MM.1S (cell line): ENCODE results near the gene DENND1A.

ENCODE experiments used
- DNase-seq: peaks from one replicate; pipeline ENCODE4 v3.0.0-alpha.2; 2015
- H2AFZ ChIP-seq: fragments of 300-600 bp; sonication (generic); 2 replicates; pipeline ENCODE4 v1.6.0; 2016; ENCODE audit warnings: antibody characterized with exemption, low read length
- H3F3A ChIP-seq: fragments of 300-600 bp; sonication (generic); 2 replicates; pipeline ENCODE4 v1.6.1; 2016; ENCODE audit warnings: mild to moderate bottlenecking, antibody characterized with exemption, low read length, moderate library complexity, mixed read lengths; ENCODE audit not compliant: insufficient read depth
- H3K27ac ChIP-seq: fragments of 300-600 bp; sonication (generic); 2 replicates; pipeline ENCODE4 v1.5.1; 2016; ENCODE audit warnings: mild to moderate bottlenecking, low read length
- H3K27me3 ChIP-seq: fragments of 300-600 bp; sonication (generic); replicated peaks from 2 replicates; pipeline ENCODE4 v1.6.0; 2016; ENCODE audit warnings: low read length; ENCODE audit not compliant: insufficient read depth
- H3K36me3 ChIP-seq: fragments of 300-600 bp; sonication (generic); replicated peaks from 2 replicates; pipeline ENCODE4 v1.6.1; 2016; ENCODE audit warnings: mild to moderate bottlenecking, low read length, mixed read lengths; ENCODE audit not compliant: insufficient read depth
- H3K4me1 ChIP-seq: fragments of 300-600 bp; sonication (generic); 2 replicates; pipeline ENCODE4 v1.6.1; 2016; ENCODE audit warnings: low read length, mixed read lengths
- H3K4me2 ChIP-seq: fragments of 300-600 bp; sonication (generic); 2 replicates; pipeline ENCODE4 v1.6.0; 2016; ENCODE audit warnings: low read depth, low read length
- H3K4me3 ChIP-seq: fragments of 300-600 bp; sonication (generic); 2 replicates; pipeline ENCODE4 v1.5.1; 2016; ENCODE audit warnings: low read length, mixed read lengths
- H3K79me2 ChIP-seq: fragments of 300-600 bp; sonication (generic); 2 replicates; pipeline ENCODE4 v1.6.1; 2016; ENCODE audit warnings: mixed run types, low read length, mixed read lengths
- H3K9ac ChIP-seq: fragments of 300-600 bp; sonication (generic); 2 replicates; pipeline ENCODE4 v1.6.1; 2016; ENCODE audit warnings: low read length, mixed read lengths
- H3K9me2 ChIP-seq: fragments of 300-600 bp; sonication (generic); replicated peaks from 2 replicates; pipeline ENCODE4 v1.6.1; 2016; ENCODE audit warnings: mild to moderate bottlenecking, low read length, mixed read lengths; ENCODE audit not compliant: insufficient read depth
- H3K9me3 ChIP-seq: fragments of 300-600 bp; sonication (generic); replicated peaks from 2 replicates; pipeline ENCODE4 v1.6.1; 2016; ENCODE audit warnings: mild to moderate bottlenecking, low read length, mixed read lengths; ENCODE audit not compliant: insufficient read depth
- H4K20me1 ChIP-seq: fragments of 300-600 bp; sonication (generic); 2 replicates; pipeline ENCODE4 v1.6.1; 2016; ENCODE audit warnings: mild to moderate bottlenecking, low read length, moderate library complexity, mixed read lengths; ENCODE audit not compliant: insufficient read depth
- CTCF ChIP-seq: fragments of 300-600 bp; sonication (generic); IDR thresholded peaks from 2 replicates; pipeline ENCODE4 v1.5.1; 2016; ENCODE audit warnings: antibody characterized with exemption, low read length, mixed read lengths
- EZH2 ChIP-seq: fragments of 300-600 bp; sonication (generic); optimal IDR thresholded peaks from 2 replicates; pipeline ENCODE3; 2017; ENCODE audit warnings: low read depth, mild to moderate bottlenecking, antibody characterized with exemption, low read length, mixed read lengths
- EZH2phosphoT487 ChIP-seq: fragments of 300-600 bp; sonication (generic); IDR thresholded peaks from 2 replicates; pipeline ENCODE4 v1.6.1; 2018; ENCODE audit warnings: antibody characterized with exemption, low read length

The DENND1A gene

GRCh38 chr9:123775289-123776284, 154.3 kb downstream of the DENND1A start:
- DNase-seq, result no peak
- Histone ChIP-seq H3K4me1 (no peaks in the 10 kb centered on the region), H3K4me3 (no peak overlapping the region), H3K4me2 (no peak overlapping the region), H3K9me3 (no peaks in the 10 kb centered on the region), H4K20me1 (no peaks in the 10 kb centered on the region), H3K9ac (no peak overlapping the region), H2AFZ (no peak overlapping the region), H3K27me3 (no peaks in the 10 kb centered on the region), H3F3A (no peaks in the 10 kb centered on the region), H3K9me2 (no peaks in the 10 kb centered on the region), H3K36me3 (no peaks in the 10 kb centered on the region), H3K27ac (no peak overlapping the region), H3K79me2 (no peaks in the 10 kb centered on the region)
- TF ChIP-seq EZH2, result no peak
- TF ChIP-seq CTCF, result no peak
- no peak for TF ChIP-seq EZH2phosphoT487

GRCh38 chr9:123773783-123774182, 156.1 kb downstream of the DENND1A start:
- H3K9me2 ChIP-seq, result no peaks in the 10 kb centered on the region
- TF ChIP-seq EZH2 (no peak), CTCF (no peak), EZH2phosphoT487 (no peak)
- H3F3A ChIP-seq, result no peaks in the 10 kb centered on the region
- no peaks in the 10 kb centered on the region for H4K20me1 ChIP-seq
- H3K79me2 ChIP-seq, result no peaks in the 10 kb centered on the region
- H3K9ac ChIP-seq, result no peak overlapping the region
- no peak overlapping the region for H2AFZ ChIP-seq
- H3K27me3 ChIP-seq, result no peaks in the 10 kb centered on the region
- no peak overlapping the region for H3K4me2 ChIP-seq
- no peaks in the 10 kb centered on the region for H3K9me3 ChIP-seq
- no peak overlapping the region for H3K4me3 ChIP-seq
- H3K27ac ChIP-seq, result no peak overlapping the region
- no peaks in the 10 kb centered on the region for H3K36me3 ChIP-seq
- DNase-seq, result no peak
- H3K4me1 ChIP-seq, result no peaks in the 10 kb centered on the region

GRCh38 chr9:123772967-123773366, 157.0 kb downstream of the DENND1A start:
- Histone ChIP-seq H3K4me1 (no peaks in the 10 kb centered on the region), H3K4me3 (no peak overlapping the region), H3K9me2 (no peaks in the 10 kb centered on the region), H4K20me1 (no peaks in the 10 kb centered on the region), H3F3A (no peaks in the 10 kb centered on the region), H3K9me3 (no peaks in the 10 kb centered on the region), H3K4me2 (no peak overlapping the region), H3K27ac (no peak overlapping the region), H3K27me3 (no peaks in the 10 kb centered on the region), H3K9ac (no peak overlapping the region), H3K79me2 (no peaks in the 10 kb centered on the region), H2AFZ (no peak overlapping the region), H3K36me3 (no peaks in the 10 kb centered on the region)
- TF ChIP-seq CTCF (no peak), EZH2 (no peak), EZH2phosphoT487 (no peak)
- no peak for DNase-seq
